Thyroid gland (tissue), 4 donors: ENCODE data around the gene SCN3B.

Source experiments
- CTCF ChIP-seq, 6 experiments: fragments of 200-600 bp in 3 of 6; fragments of 450-650 bp in 3 of 6; sonication (generic) in 3 of 6; IDR thresholded peaks; one replicate each; pipeline ENCODE4 v1.5.1; 2016 to 2019; ENCODE audit warnings: antibody characterized with exemption in 6 of 6, mild to moderate bottlenecking in 2 of 6, inconsistent platforms in 1 of 6, moderate library complexity in 1 of 6
- POLR2A ChIP-seq, 2 donors: fragments of 450-650 bp; IDR thresholded peaks; one replicate each; pipeline ENCODE4 v1.6.1; 2017; ENCODE audit warnings: antibody characterized with exemption in 2 of 2, mild to moderate bottlenecking in 2 of 2, moderate library complexity in 1 of 2

- TF ChIP-seq CTCF (IDR thresholded peaks at IDR 0.05) (no peak), POLR2A (IDR thresholded peaks at IDR 0.05) (no peak)
These were observed 50.8 kb downstream of the SCN3B start for GRCh38 chr11:123603666-123604065.
